HG02840 (cell line): ENCODE data around the gene TTLL13.
"Not testable (repeated sequence)": the region's sequence is repeated elsewhere in the genome, so short reads cannot be mapped to it uniquely, and the experiment has no call there.

Experiments used
- ATAC-seq: cut with Tn5 transposase; IDR thresholded peaks from one replicate; pipeline ENCODE4 v1.9.1; 2021; ENCODE audit warnings: mild to moderate bottlenecking, moderate library complexity, moderate number of reproducible peaks; ENCODE audit not compliant: unreplicated experiment, low FRiP score

Gene TTLL13

DNA sequence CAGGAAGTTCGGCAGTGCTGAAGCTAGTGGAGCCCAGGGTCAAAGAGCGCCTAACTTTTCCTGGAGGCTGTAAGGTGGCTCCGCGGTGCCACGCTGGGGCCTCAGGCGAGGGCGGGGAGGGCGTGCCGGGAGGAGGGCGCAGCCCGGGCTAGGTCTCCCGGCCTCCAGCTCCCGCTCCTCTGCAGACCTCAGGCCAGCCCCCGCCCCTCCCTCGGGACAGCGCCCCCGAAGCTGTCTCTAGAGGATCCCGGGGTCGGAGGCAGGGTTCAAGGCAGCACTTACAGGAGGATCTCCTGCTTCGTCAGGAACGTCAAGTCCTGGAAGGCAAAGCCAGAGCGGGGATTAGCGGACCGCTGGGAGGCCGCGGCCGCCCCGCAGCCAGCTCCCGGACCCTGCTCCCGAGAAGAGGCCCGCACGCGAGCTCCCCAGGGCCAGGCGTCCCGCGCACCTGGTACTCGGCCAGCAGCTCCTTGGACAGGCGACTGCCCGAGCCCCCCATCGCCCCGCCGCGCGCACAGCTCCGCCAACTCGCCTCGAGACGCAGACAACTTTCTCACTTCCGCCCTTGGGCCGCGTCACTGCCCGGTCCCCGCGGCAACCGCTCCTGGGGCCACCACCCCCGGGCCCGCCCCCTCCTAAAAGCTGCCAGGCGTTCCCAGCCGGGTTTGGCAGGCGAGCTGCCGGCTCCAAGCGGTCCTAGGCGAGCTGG lies 15.8 kb upstream of the TTLL13 start, which contains the start of gene CIB1:
TSS of gene CIB1 (minus strand) at position 555 of the 709 bp plus-strand sequence. CDS start at position 499, 56 bp downstream.
- peak; percentile 85 for ATAC-seq

DNA sequence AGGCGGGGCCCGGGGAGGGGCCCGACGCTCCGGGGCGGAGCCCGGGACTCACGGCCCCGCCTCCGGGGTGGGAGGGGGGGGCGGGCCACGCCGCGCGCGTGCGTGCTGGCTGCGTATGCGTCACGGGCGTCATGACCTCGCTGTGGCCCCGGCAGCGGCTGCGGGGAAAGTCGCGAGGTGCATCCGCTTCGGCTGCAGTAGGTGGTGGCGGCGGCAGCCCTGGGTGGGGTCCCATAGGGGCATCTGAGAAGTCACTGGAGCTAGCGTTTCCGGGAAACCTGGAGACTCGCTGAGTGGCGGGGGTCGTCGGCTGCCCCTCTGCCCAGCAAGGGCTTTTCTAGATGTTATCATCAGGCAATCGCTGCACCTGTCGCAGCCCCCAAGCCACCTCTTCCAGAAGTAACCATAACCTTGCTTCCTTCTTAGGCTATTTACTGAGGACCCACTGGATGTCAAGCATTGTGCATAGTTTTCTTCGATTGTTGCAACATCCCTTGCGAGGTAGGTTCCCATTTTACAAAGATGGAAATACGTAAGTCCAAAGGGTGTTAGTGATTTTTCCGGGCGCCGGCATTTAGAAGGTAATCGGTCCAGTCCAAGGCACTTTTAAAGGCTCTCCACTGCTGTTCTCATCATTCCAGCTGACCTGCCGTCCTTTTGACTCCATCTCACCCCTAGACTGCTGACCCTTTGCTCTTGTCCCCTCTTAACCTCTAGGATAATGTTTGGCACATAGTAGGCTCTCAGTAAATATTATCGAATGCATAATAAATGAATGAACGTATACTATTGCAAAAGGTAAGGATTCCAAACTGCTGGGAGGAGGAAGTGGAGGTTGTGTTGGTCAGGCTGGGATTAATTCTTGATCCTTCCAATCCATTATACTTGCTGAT lies 15.0 kb upstream of the TTLL13 start, which contains the start of gene GDPGP1:
TSS of gene GDPGP1 (plus strand) at position 114 of the 893 bp plus-strand sequence. CDS start 6,700 bp downstream, outside the sequence.
- peak; percentile 57 for ATAC-seq

DNA sequence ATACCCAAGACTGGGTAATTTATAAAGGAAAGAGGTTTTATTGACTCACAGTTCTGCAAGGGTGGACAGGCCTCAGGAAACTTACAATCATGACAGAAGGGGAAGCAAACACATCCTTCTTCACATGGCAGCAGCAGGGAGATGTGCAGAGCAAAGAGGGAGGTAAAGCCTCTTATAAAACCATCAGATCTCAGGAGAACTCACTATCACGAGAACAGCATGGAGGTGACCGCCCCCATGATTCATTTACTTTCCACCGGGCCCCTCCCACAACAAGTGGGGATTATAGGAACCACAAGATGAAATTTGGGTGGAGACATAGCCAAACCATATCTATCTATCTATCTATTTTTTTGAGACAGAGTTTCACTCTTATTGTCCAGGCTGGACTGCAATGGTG lies 10.0 kb upstream of the TTLL13 start:
- no peak for ATAC-seq

DNA sequence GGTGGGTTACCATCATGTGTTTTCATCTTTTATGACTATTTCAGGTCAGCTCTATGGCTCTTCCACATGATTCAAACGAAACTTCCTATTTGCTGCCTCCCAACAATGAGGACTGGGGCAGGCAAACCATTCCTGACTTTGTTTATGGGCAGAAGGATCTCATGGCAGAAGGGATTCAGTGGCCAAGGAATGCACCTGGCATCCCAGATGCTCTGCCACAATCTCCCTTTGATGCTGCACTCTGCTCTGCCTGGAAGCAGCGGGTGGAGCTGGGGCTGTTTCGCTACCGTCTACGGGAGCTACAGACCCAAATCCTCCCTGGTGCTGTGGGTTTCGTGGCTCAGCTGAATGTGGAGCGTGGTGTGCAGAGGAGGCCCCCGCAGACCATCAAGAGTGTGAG lies 8.5 kb upstream of the TTLL13 start:
- ATAC-seq = no peak

DNA sequence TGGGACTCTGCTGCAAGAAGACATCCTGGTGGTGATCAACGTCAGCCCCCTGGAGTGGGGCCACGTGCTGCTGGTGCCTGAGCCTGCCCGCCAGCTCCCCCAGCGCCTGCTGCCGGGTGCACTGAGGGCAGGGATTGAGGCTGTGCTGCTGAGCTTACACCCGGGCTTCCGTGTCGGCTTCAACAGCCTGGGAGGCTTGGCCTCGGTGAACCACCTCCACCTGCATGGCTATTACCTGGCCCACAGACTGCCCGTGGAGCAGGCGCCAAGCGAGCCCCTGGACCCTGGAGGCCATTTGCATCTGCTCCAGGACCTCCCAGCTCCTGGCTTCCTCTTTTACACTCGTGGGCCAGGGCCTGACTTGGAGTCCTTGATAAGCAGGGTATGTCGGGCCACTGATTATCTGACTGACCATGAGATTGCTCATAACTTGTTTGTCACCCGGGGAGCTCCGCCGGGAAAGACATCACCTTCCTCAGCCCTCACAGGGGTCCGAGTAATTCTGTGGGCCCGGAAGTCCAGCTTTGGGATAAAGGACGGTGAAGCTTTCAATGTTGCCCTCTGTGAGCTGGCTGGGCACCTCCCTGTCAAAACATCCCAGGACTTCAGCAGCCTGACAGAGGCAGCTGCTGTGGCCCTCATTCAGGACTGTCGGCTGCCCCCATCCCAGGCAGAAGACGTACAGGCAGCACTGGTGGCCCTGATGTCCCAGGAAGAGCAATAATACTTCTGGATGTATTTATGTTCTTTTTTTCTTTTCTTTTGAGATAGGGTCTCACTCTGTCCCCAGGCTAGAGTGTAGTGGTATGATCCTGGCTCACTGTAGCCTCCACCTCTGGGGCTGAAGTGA lies 7.8 kb upstream of the TTLL13 start:
- ATAC-seq = no peak

DNA sequence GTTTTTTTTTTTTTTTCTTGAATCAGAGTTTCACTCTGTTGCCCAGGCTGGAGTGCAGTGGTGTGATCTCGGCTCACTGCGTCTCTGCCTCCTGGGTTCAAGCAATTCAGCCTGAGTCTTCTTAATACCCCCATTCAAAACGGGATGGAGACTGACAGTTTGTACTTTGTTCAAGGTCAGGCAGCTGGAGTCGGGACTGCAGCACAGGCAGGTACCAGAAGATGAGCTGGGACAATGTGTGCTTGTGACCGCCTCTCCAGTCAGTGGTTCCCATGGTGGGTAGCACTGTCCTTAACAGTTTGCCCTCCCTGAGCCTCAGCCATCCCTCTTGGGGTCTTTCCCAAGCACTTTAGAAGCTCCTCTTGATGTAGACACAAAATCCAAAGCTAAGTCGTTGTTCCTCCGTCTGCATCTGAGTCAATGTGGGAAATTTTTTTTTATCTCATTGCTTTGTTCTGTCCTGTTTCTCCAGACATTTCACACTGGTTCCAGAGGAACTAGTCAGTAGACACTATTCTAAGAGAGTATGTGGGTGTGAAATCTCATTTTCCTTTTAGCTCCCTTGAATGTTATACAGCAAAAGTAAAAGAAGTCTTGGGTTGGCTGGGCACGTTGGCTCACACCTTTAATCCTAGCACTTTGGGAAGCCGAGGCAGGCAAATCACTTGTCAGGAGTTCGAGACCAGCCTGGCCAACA lies 5.3 kb upstream of the TTLL13 start:
- no peak for ATAC-seq

DNA sequence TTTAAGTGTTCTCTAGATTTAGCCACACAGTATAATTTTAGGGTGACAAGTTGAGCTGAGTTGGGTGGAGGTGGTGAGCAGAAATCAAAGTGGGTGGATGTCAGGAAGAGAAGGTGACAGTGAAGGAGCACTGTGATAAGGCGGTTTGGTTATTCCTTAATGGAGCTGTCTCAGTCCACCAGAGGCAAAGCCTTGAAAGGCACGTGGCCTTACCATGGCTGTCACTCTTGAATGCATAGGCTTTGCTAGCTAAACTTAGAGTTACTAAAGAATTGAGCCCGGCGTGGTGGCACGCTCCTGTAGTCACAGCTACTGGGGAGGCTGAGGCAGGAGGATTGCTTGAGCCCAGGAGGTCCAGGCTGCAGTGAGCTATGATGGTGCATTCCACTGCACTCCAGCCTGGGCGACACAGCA lies 560 bp upstream of the TTLL13 start:
- ATAC-seq = no peak

DNA sequence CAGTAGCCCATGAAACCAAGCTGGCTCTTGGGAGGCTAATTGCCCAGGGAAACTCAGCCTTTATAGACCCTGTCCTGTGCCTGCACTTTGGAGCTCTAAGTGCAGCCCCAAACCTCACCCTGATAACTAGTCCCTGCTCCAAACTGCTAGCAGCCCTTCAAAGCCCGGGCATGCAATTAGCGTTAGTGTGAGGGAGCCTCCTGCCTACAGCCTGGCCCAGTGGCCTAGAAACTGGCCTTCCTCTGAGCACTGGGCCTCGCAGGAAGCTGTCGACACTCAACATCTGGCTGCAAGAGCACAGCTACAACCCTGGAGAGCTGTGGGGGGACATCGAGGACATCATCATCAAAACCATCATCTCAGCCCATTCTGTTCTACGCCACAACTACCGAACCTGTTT lies 8.4 kb downstream of the TTLL13 start:
- no peak for ATAC-seq

DNA sequence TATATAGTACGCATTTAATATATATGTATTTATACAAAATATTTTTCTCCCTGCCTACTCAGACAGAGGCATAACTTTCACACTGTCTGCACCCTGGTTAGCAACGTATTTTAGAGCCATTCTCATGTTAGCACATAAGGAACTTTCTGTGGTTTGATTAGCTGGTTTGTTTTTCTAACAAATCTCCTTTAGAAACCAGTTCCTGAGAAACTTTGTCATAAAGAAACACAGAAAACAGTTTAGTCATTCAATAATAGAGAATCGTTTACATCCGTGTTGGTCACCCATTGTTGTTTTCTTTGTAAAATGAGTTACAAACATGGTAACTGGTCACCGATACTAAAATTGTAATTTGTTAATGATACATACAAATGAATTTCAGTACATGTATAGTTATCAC lies 10.2 kb downstream of the TTLL13 start:
- peak; percentile 59 for ATAC-seq

DNA sequence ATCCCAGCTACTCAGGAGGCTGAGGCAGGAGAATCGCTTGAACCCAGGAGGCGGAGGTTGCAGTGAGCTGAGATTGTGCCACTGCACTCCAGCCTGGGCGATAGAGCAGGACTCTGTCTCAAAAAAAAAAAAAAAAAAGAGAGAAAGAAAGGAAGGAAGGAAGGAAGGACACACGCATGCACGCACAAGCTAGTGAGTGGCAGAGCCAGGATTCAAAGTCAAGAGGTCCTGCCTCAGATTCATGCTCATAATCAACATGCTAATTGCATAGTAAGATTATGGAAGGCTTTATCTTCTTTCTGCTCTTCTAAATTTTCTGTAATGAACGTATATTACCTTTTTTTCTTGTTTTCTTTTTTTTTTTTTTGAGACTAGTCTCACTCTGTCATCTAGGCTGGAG lies 11.4 kb downstream of the TTLL13 start:
- not testable (repeated sequence) for ATAC-seq

DNA sequence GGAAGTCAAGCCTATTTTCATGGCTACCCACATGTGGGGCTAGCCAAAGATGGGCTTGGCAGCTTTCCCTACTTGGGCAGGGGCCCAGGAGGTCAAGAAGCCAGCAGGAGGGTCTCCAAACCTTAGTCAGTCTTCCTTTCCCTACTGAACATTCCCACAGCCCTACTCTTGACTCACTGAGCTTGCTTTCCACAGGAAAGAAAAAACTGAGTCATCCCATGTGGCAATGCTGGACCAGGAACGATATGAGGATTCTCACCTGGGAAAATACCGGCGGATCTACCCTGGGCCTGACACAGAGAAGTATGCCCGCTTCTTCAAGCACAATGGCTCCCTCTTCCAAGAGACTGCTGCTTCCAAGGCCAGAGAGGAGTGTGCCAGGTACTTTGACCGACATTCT lies 12.5 kb downstream of the TTLL13 start:
- ATAC-seq = no peak

DNA sequence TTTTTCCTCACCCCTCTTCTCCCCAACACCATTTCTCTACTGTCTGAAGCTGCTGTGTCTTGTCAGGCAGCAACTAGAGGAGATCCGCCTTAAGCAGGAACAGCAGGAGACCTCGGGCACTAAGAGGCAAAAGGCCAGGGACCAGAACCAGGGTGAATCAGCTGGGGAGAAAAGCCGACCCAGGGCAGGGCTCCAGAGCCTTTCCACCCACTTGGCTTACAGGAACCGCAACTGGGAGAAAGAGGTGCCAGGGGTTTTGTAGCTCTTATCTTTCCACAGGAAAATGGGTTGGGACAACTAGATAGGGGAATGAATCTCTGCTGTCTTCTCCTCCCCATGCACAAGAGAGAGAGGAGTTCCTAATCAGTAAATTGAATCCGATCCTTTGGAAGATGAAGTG lies 13.1 kb downstream of the TTLL13 start:
- no peak for ATAC-seq

DNA sequence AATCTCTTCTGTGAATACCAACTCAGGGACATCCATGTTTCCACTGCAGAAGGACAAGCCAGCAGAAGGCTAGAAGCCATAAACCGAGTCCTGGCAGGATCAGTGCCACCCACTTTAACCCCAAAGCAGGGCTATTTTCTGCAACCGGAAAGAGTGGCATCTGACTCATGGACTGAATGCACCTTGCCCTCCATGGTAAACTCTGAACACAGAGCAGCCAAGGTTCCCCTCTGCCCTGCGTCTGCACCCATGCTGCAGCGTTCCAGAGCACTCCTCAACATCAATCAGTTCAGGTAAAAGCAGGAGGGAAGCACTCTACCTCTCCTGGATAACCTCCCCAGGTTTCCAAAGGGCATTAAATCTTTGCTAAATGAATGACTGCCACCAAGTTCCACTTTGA lies 15.3 kb downstream of the TTLL13 start:
- ATAC-seq = no peak

DNA sequence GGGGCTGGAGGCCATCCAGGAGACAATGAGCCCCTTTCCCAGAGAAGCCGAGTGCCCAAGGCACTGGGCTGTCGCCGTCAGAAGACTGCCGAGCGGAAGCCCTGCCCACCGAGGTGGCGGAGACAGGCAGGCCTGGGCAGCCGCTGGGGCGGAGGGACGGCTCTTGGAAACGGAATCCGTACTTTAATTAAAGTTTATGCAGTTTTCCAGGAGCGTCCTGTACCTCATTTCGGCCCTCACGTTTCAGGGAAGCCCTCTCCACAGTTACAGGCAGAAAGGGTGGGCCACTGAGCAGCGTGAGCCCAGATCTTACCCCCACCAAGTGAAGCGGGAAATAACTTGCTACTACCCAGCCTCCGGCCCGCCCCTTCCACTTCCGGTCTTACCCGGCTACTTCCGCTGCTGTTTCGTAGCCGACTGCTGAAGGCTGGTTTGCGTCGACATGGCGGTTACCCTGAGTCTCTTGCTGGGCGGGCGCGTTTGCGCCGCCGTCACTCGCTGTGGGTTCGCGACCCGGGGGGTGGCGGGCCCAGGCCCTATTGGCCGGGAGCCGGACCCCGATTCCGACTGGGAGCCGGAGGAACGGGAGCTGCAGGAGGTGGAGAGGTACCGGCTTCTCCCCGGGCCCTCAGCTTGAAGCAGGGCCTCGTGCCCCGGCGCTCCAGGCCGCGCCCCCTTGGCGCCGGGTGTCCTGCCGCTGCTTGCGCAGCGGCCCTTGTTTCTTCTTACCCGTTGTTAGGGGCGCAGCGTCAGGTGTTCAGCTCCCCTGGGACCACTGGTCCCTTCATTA lies 16.1 kb downstream of the TTLL13 start, which contains the start of gene NGRN:
TSS of gene NGRN (plus strand) at position 402 of the 790 bp plus-strand sequence. CDS start at position 443, 41 bp downstream.
- peak; percentile 94 for ATAC-seq

DNA sequence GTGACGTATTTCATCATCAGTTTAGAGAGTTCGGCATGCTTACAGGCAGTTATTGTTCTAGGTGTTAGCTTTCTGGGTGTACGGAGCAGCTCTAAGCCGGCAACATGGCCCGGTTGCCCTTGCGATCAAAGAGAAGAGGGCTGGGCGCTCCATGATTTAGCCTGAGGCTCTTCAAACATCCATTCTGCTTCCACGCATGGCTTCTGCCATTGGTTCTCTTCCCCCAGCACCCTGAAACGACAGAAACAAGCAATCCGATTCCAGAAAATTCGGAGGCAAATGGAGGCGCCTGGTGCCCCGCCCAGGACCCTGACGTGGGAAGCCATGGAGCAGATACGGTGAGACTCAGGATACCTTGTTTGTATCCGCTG lies 16.7 kb downstream of the TTLL13 start:
- ATAC-seq = no peak

DNA sequence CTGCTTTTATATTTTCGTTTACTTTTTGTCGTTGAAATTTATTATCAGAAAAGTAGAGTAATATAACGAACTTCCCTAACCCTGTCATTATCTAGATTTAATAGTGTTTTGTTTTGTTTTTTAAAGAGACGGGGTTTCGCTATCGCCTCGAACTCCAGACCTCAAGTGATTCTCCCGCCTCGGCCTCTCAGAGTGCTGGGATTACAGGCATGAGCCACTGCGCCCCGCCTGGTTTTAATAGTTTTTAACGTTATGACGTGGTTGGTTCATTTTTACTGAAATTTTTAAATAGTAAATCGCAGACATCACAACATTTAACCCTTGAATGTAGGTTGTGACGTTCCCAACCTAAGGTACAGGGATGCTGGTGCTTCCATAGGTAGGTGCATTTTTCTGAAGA lies 17.1 kb downstream of the TTLL13 start:
- ATAC-seq = no peak

DNA sequence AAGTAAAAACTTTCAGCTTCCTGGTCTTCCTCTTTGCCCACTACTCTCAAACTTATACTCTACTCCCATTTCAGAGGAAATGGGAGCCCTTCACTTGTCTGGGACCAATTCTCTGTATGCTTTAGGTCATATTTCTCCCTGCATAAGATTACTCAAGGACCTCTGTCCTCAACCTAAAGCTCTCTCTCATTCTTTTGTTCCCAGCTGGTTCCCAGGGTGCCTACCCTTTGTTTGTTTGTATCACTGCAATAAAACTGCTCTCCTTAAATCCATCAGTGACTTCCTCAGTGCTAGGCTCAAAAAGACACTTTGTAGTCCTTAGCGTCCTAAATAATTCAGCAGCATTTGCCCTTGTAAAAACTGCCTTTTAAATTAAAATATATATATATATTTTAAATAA lies 19.1 kb downstream of the TTLL13 start:
- ATAC-seq = no peak

DNA sequence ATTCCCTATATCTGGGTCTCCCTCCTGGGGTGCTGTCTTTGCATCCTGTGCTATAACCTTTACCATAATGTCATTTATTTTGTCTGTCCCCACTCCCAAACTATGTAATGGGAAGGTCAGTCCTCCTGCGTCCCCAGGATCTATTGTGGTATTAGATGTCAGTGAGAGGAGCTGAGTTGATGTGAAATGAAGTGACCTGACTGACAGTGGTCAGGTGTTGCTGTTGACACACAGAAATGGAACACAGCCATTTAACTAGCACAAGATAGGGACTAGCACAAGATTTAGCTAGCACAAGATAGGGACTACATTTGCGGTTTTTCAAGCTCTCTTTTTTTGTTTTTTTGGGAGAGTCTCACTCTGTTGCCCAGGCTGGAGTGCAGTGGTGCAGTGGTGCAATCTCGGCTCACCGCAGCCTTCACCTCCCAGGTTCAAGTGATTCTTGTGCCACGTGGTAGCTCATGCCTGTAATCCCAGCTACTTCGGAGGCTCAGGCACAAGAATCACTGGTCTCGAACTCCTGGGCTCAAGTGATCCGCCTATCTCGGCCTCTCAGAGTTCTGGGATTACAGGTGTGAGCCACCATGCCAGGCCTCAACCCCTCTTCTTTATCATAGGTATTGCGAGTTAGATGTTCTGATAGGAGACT lies 21.3 kb downstream of the TTLL13 start:
- ATAC-seq = no peak
